ENCODE results near the gene ZNF740. TPM values are rescaled to one million over a fixed set of nuclear protein-coding genes. Genes with fewer than 3 reads are reported as not detected.

Gene ZNF740
- total RNA-seq, 1 donor from 2014 or later, result 16.6 TPM

GRCh38 chr12:53222806-53223261, 42.3 kb downstream of the ZNF740 start:
- Histone ChIP-seq H3K4me3 (ENCODE audit: low read depth, low read length) (no peak overlapping the region), H3K36me3 (ENCODE audit: control insufficient read depth, insufficient read depth, low read length) (peaks cover 18% of the 10 kb centered on the region), H3K27me3 (ENCODE audit: control insufficient read depth, insufficient read depth, low read length) (no peaks in the 10 kb centered on the region)
- no peak for TF ChIP-seq CTCF (IDR thresholded peaks at IDR 0.05; ENCODE audit: insufficient read depth, low read length, severe bottlenecking)
- DNase-seq (ENCODE audit: low read depth) (no peak), FAIRE-seq (no peak)

GRCh38 chr12:53223389-53224060, 43.0 kb downstream of the ZNF740 start:
- Histone ChIP-seq H3K36me3 (ENCODE audit: control insufficient read depth, insufficient read depth, low read length) (peaks cover 15% of the 10 kb centered on the region), H3K4me3 (ENCODE audit: low read depth, low read length) (no peak overlapping the region), H3K27me3 (ENCODE audit: control insufficient read depth, insufficient read depth, low read length) (no peaks in the 10 kb centered on the region)
- FAIRE-seq, result no peak
- TF ChIP-seq CTCF (IDR thresholded peaks at IDR 0.05; ENCODE audit: insufficient read depth, low read length, severe bottlenecking), result no peak
- no peak for DNase-seq (ENCODE audit: low read depth)

GRCh38 chr12:53224061-53224896, 43.8 kb downstream of the ZNF740 start:
- no peaks in the 10 kb centered on the region for H3K27me3 ChIP-seq (ENCODE audit: control insufficient read depth, insufficient read depth, low read length)
- peak; percentile 59 for TF ChIP-seq CTCF (IDR thresholded peaks at IDR 0.05; ENCODE audit: insufficient read depth, low read length, severe bottlenecking)
- no peak overlapping the region for H3K4me3 ChIP-seq (ENCODE audit: low read depth, low read length)
- DNase-seq (ENCODE audit: low read depth), result peak; percentile 78
- no peak for FAIRE-seq
- H3K36me3 ChIP-seq (ENCODE audit: control insufficient read depth, insufficient read depth, low read length), result peaks cover 18% of the 10 kb centered on the region

GRCh38 chr12:53224897-53225634, 44.5 kb downstream of the ZNF740 start:
- Histone ChIP-seq H3K27me3 (ENCODE audit: control insufficient read depth, insufficient read depth, low read length) (no peaks in the 10 kb centered on the region), H3K4me3 (ENCODE audit: low read depth, low read length) (no peak overlapping the region), H3K36me3 (ENCODE audit: control insufficient read depth, insufficient read depth, low read length) (peaks cover 23% of the 10 kb centered on the region)
- DNase-seq (ENCODE audit: low read depth) (no peak), FAIRE-seq (no peak)
- no peak for TF ChIP-seq CTCF (IDR thresholded peaks at IDR 0.05; ENCODE audit: insufficient read depth, low read length, severe bottlenecking)

GRCh38 chr12:53225635-53226424, 45.3 kb downstream of the ZNF740 start:
- no peak overlapping the region for H3K4me3 ChIP-seq (ENCODE audit: low read depth, low read length)
- FAIRE-seq, result no peak
- peak; percentile 66 for DNase-seq (ENCODE audit: low read depth)
- peaks cover 24% of the 10 kb centered on the region for H3K36me3 ChIP-seq (ENCODE audit: control insufficient read depth, insufficient read depth, low read length)
- H3K27me3 ChIP-seq (ENCODE audit: control insufficient read depth, insufficient read depth, low read length), result no peaks in the 10 kb centered on the region
- no peak for TF ChIP-seq CTCF (IDR thresholded peaks at IDR 0.05; ENCODE audit: insufficient read depth, low read length, severe bottlenecking)

All from bronchial epithelial cell (primary cell).